HG02763 (cell line): ENCODE results near the gene POLR3H.

Experiments used
- ATAC-seq: cut with Tn5 transposase; IDR thresholded peaks from one replicate; pipeline ENCODE4 v1.9.1; 2021; ENCODE audit warnings: mild to moderate bottlenecking, moderate library complexity; ENCODE audit not compliant: unreplicated experiment

Gene POLR3H

GRCh38 chr22:41488076-41488475, 56.2 kb downstream of the POLR3H start:
- no peak for ATAC-seq

- no peak for ATAC-seq
Measured at GRCh38 chr22:41487037-41487935, 57.0 kb downstream of the POLR3H start.

GRCh38 chr22:41485033-41485432, 59.2 kb downstream of the POLR3H start:
- ATAC-seq, result no peak

- no peak for ATAC-seq
Measured at GRCh38 chr22:41482319-41482935, 61.8 kb downstream of the POLR3H start.

GRCh38 chr22:41481925-41482318, 62.3 kb downstream of the POLR3H start:
- no peak for ATAC-seq

- ATAC-seq, result no peak
Measured at GRCh38 chr22:41481131-41481830, 63.0 kb downstream of the POLR3H start.

GRCh38 chr22:41480397-41480735, 63.9 kb downstream of the POLR3H start:
- ATAC-seq, result no peak

GRCh38 chr22:41479671-41480396, 64.4 kb downstream of the POLR3H start:
- ATAC-seq, result no peak

GRCh38 chr22:41478891-41479521, 65.3 kb downstream of the POLR3H start:
- no peak for ATAC-seq

GRCh38 chr22:41478473-41478872, 65.8 kb downstream of the POLR3H start:
- ATAC-seq, result no peak
